Adipocyte (in vitro differentiated cells): ENCODE data around the gene CFAP251.
"Not testable (repeated sequence)": the region's sequence is repeated elsewhere in the genome, so short reads cannot be mapped to it uniquely, and the experiment has no call there.

ENCODE experiments used
- DNase-seq: peaks from one replicate; pipeline ENCODE4 v3.0.0-alpha.2; 2015; ENCODE audit warnings: low read depth
- H3K27me3 ChIP-seq: replicated peaks from 2 replicates; pipeline ENCODE4 v1.7.0; 2013; ENCODE audit warnings: mild to moderate bottlenecking, low read length, moderate library complexity; ENCODE audit not compliant: control insufficient read depth, insufficient read depth
- H3K36me3 ChIP-seq: 2 replicates; pipeline ENCODE4 v1.7.0; 2013; ENCODE audit warnings: low read length, mild to moderate bottlenecking, moderate library complexity; ENCODE audit not compliant: control insufficient read depth, insufficient read depth, severe bottlenecking
- H3K4me1 ChIP-seq: 2 replicates; pipeline ENCODE4 v1.7.0; 2013; ENCODE audit warnings: mild to moderate bottlenecking, low read length, moderate library complexity; ENCODE audit not compliant: control insufficient read depth, insufficient read depth
- H3K4me3 ChIP-seq: 2 replicates; pipeline ENCODE4 v1.7.0; 2013; ENCODE audit warnings: mild to moderate bottlenecking, low read length, moderate library complexity
- H3K9ac ChIP-seq: 2 replicates; pipeline ENCODE4 v1.7.0; 2013; ENCODE audit warnings: mild to moderate bottlenecking, low read length, moderate library complexity
- H3K9me3 ChIP-seq: 2 replicates; pipeline ENCODE4 v1.7.0; 2013; ENCODE audit warnings: mild to moderate bottlenecking, low read length, moderate library complexity; ENCODE audit not compliant: control insufficient read depth

CFAP251 gene, protein sequence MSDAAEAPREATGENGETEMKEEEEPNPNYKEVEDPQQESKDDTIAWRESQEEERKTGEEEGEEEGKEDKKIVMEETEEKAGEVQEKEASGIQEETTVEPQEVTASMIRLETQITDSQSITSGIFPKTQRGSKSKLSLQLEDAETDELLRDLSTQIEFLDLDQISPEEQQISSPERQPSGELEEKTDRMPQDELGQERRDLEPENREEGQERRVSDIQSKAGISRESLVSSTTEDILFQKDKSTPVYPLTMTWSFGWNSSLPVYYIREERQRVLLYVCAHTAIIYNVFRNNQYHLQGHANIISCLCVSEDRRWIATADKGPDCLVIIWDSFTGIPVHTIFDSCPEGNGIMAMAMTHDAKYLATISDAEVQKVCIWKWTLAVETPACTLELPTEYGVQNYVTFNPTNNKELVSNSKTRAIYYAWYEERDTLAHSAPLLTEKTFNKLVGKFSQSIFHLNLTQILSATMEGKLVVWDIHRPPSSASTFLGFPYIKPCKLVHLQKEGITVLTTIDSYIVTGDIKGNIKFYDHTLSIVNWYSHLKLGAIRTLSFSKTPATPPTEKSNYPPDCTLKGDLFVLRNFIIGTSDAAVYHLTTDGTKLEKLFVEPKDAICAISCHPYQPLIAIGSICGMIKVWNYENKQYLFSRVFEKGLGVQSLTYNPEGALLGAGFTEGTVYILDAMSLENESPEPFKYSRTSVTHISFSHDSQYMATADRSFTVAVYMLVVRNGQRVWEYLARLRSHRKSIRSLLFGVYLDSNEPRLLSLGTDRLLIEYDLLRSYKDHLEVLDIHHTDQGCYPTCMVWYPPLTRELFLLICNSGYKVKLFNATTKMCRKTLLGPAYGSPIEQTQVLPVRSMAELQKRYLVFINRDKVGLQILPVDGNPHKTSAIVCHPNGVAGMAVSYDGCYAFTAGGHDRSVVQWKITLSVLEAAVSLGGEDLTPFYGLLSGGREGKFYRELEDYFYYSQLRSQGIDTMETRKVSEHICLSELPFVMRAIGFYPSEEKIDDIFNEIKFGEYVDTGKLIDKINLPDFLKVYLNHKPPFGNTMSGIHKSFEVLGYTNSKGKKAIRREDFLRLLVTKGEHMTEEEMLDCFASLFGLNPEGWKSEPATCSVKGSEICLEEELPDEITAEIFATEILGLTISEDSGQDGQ

DNA sequence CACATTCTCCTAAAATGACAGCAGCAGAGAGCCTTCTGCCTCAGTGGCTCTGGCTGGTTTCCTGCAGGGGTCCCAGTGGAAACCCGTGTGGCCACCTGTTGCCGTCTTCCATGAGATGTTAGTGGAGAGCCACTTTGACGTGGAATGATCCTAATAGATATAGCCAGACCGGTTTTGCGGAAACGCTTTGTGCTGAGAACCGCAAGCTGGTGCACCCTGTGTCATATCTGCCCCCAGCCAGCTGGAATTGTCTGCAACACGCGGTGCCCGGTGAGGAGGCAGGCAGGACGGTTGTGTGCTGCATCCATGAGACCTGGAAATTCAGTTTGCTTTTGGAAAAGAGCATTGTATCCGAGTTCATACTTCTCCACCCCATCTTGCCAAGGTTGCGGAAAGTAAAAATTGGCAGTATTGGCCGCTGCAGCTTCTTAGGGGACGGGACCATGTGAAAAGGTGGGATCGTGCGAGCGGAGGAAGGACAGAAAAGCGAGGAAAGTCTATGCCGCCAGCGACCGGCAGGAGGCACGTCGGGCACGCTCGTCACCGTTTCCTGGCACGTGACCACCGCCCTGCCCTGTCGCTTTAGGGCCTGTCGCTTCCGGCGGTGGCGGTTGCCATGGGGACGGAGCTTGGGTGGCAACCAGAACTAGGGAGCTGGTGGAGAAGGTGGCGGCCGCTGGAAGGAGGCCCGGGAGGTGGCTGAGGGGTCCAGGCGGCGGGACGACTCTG is at the start of gene CFAP251:
Gene CFAP251, plus strand, starts transcription at position 643 of the 729 bp plus-strand sequence. CDS start 2,714 bp downstream, outside the sequence.
- peaks cover 19% of the 10 kb centered on the region for H3K4me1 ChIP-seq
- H3K4me3 ChIP-seq, result no peak within 1 kb of the TSS
- no peak within 1 kb of the TSS for H3K9ac ChIP-seq
- DNase-seq, result no peak
- peaks cover 56% of the 10 kb centered on the region for H3K36me3 ChIP-seq
- no peaks in the 10 kb centered on the region for H3K9me3 ChIP-seq
- no peaks in the 10 kb centered on the region for H3K27me3 ChIP-seq

DNA sequence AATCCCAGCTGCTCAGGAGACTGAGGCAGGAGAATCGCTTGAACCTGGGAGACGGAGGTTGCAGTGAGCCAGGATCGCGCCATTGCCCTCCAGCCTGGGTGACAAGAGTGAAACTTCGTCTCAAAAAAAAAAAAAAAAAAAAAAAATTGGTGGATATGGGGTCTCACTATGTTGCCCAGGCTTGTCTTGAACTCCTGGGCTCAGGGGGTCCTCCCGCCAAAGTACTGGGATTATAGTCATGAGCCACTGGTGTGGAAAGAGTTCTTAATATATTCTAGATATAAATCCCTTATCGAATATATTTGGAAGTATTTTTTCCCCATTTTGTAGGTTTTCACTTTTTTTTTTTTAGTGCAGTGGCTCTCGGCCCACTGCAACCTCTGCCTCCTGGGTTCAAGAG is 49.2 kb upstream of the CFAP251 start:
- not testable (repeated sequence) for H3K9ac ChIP-seq, H3K36me3 ChIP-seq, H3K9me3 ChIP-seq, H3K4me3 ChIP-seq, DNase-seq, H3K27me3 ChIP-seq
- peaks cover 12% of the 10 kb centered on the region for H3K4me1 ChIP-seq

DNA sequence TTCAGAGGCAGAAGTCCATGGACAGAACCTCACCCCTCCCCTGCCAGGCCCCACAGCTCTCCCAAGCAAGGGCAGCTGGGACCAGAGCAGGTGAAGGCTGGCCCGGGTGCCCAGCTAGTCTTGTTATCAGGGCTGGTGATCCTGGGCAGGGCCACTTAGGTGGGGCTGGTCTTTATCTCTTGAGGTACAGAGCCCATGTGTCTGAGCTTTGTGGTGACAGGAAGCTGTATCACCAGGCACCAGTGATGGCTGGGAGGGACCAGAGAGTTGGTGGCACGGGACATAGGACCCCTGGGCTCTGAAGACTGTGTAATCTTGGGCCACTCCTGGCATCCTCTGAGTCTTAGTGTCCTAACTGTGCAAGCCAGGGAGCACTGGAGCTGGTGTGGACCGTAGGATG is 46.9 kb upstream of the CFAP251 start:
- H3K4me1 ChIP-seq, result peaks cover 12% of the 10 kb centered on the region
- H3K4me3 ChIP-seq, result no peak overlapping the region
- no peak overlapping the region for H3K9ac ChIP-seq
- no peaks in the 10 kb centered on the region for H3K27me3 ChIP-seq
- DNase-seq, result no peak
- no peaks in the 10 kb centered on the region for H3K36me3 ChIP-seq
- H3K9me3 ChIP-seq, result no peaks in the 10 kb centered on the region

DNA sequence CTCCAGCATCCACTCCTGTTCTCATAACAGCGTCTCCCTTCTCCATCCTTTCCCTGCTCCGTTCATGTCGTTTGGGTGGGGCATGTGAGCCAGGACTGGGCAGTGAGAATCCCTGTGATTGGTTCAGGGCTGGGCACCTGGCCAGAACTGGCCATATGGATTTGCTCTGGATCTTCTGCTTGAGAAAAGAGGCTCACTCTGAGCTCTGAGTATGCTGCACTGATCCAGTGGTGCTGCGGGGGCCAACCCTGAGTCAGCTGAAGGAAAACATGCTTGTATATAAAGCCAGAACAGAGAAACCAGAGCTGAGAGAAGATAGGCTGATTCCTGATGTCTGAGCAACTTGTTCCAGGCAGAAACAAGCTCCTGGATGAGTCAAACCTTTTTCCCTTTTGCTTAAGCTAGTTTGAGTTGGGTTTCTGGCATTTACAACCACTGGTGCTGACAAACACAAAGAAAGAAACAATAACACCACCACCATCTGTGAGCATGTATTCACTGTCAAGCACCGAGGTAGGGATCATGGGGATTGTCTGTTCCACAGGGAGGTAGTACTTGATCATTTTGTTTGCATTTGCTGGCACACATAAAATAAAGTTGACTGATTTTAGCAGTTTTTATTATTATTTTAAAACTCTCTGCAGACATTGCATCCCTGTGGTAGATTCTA is 45.7 kb upstream of the CFAP251 start:
- Histone ChIP-seq H3K4me3 (no peak overlapping the region), H3K27me3 (no peaks in the 10 kb centered on the region), H3K36me3 (no peaks in the 10 kb centered on the region), H3K9me3 (no peaks in the 10 kb centered on the region), H3K4me1 (peaks cover 12% of the 10 kb centered on the region), H3K9ac (peak overlapping the region; percentile 62)
- peak; percentile 90 for DNase-seq

DNA sequence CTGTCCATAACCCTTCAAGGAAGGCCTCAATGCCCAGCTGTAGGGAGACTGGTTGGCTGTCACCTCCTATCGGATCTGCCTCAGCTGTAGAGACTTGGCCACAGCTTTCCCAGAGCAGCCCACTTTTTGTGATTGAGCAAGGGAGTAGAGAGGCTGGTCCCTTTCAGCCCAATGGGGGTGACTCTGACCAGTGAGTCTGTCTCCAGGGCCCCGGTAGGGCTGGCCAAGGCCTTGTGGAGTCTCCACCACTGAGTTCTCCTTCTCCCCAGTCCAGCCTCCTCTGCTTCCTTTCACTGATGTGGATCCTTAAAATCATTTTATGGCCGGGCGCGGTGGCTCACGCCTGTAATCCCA is 45.2 kb upstream of the CFAP251 start:
- no peaks in the 10 kb centered on the region for H3K27me3 ChIP-seq
- no peaks in the 10 kb centered on the region for H3K36me3 ChIP-seq
- H3K9me3 ChIP-seq, result no peaks in the 10 kb centered on the region
- peak overlapping the region; percentile 34 for H3K9ac ChIP-seq
- H3K4me3 ChIP-seq, result no peak overlapping the region
- DNase-seq, result no peak
- H3K4me1 ChIP-seq, result peaks cover 12% of the 10 kb centered on the region

DNA sequence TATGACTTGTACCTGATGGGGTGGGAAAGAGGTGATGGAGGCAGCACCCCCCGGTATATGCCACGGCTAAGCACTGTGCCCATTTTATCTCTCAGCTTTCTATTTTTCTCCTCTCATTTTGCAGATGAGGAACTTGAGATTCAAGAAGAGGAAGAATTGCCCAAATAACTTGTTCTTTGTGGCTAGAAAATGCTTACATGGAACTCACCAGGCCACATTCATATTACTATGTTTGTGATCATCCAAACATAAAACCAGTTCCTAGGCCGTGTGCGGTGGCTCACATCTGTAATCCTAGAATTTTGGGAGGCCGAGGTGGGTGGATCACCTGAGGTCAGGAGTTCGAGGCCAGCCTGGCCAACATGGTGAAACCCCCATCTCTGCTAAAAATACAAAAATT is 44.3 kb upstream of the CFAP251 start:
- DNase-seq, result no peak
- Histone ChIP-seq H3K9me3 (no peaks in the 10 kb centered on the region), H3K4me1 (peaks cover 12% of the 10 kb centered on the region), H3K4me3 (no peak overlapping the region), H3K36me3 (no peaks in the 10 kb centered on the region), H3K27me3 (no peaks in the 10 kb centered on the region), H3K9ac (no peak overlapping the region)

DNA sequence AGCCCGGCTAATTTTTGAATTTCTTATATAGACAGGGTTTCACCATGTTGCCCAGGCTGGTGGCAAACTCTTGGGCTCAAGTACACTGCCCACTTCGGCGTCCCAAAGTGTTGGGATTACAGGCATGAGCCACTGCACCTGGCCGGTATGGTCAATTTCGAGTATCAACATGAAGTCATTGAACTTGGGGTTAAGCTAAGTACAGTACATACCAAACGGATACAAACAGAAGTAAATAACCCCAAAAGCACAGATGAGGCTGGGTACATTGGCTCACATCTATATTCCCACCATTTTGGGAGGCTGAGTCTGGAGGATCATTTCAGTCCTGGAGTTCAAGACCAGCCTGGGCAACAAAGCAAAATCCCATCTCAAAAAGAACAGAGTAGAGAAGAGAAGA is 42.8 kb upstream of the CFAP251 start:
- Histone ChIP-seq H3K4me1 (peaks cover 12% of the 10 kb centered on the region), H3K27me3 (no peaks in the 10 kb centered on the region), H3K36me3 (no peaks in the 10 kb centered on the region), H3K9ac (no peak overlapping the region), H3K9me3 (no peaks in the 10 kb centered on the region), H3K4me3 (no peak overlapping the region)
- DNase-seq, result no peak

DNA sequence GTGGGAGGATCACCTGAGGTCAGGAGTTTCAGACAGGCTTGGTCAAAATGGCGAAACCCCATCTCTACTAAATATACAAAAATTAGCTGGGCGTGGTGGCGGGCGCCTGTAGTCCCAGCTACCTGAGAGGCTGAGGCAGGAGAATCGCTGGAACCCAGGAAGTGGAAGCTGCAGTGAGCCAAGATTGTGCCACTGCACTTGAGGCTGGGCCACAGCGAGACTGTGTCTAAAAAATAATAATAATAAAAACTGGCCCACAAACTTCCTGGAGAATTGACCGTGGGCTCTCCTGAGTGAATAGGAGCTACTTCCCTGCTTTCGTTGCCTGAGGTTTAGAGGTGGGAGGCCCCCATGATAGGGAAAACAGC is 42.3 kb upstream of the CFAP251 start:
- not testable (repeated sequence) for H3K27me3 ChIP-seq, H3K9me3 ChIP-seq, H3K4me3 ChIP-seq, DNase-seq, H3K36me3 ChIP-seq, H3K9ac ChIP-seq
- peaks cover 12% of the 10 kb centered on the region for H3K4me1 ChIP-seq

DNA sequence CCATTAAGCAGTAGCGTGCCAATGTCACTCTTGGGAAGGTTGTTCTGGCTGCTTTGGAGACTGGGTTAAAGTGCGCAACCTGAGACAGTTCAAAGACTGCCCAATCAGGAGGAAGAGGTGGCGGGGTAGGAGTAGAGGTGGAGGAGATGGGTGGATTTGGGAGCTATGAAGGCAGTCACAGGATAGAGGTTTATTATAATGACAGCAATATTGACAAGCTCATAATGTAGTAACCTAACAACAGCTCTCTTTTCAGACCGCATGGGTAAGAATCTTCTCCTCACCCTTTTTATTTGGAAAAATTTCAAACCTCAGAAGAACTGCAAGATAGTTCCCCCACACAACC is 35.1 kb upstream of the CFAP251 start:
- DNase-seq, result no peak
- peaks cover 7% of the 10 kb centered on the region for H3K4me1 ChIP-seq
- H3K4me3 ChIP-seq, result no peak overlapping the region

DNA sequence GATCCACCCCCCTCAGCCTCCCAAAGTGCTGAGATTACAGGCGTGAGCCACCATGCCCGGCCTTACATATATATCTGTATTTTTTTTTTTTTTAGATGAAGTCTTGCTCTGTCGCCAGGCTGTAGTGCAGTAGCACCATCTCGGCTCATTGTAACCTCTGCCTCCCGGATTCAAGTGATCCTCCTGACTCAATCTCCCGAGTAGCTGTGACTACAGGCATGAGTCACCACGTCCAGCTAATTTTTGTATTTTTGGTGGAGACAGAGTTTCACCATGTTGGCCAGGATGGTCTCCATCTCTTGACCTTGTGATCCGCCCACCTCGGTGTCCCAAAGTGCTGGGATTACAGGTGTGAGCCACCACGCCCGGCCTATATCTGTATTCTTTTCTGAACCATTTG is 33.3 kb upstream of the CFAP251 start:
- peaks cover 16% of the 10 kb centered on the region for H3K4me1 ChIP-seq
- not testable (repeated sequence) for H3K36me3 ChIP-seq, H3K9me3 ChIP-seq, H3K4me3 ChIP-seq, H3K27me3 ChIP-seq, H3K9ac ChIP-seq, DNase-seq

More for the DNA sequence above, 35.1 kb upstream of the CFAP251 start:
- no peaks in the 10 kb centered on the region for H3K9me3 ChIP-seq
- no peaks in the 10 kb centered on the region for H3K36me3 ChIP-seq
- no peaks in the 10 kb centered on the region for H3K27me3 ChIP-seq
- H3K9ac ChIP-seq, result no peak overlapping the region
